ENCODE results near the gene DOP1A. TPM values are rescaled to one million over a fixed set of nuclear protein-coding genes. Genes with fewer than 3 reads are reported as not detected.

The DOP1A gene
- total and polyA plus RNA-seq, 2 of the 4 experiments (the other 2 are of a cell fraction) = 6.0 to 32.4 TPM

DNA sequence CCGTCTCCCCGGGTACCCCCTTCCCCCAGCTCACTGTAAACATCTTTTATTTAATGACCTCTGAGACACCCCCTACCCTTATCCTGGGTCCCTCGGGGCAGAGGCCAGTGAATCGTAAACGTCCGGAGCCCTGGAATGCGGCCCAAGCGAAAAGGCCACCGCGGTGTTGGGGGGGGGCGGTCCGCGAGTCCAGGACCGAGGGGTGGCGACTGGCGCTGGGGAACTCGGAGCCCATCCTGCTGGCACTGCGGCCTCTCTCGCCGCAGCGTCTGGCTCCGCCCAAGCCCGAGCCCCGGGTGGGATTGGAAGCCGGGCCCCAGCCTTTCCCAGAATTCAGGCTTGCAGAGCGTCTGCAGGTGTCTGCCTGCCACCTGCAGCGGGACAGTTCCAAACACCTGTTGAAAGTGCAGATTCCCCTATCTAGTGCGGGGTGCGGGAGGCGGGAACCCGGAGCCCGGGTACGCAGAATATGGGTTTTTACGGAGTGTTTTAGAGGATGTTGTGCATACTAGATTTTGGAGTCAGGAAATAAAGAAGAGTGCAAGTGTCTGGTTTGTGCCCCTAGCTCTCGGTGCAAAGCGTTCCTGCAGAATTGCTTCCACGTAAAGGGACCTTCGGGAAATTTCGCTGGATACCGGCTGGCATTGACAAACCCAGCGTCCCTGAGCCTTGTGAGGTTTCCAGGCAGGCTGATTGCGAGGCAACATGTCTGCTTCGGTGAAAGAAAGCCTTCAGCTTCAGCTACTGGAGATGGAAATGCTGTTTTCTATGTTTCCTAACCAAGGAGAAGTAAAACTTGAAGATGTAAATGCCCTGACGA lies 126.5 kb downstream of the DOP1A start:
- Histone ChIP-seq H3K56ac (ENCODE audit: extremely low read depth, insufficient read depth, low read length) (no peak overlapping the region; the same call in 1 of the 2 replicates), H3K27ac (ENCODE audit: insufficient read depth, low read length) (peak overlapping the region; percentile 57), H3K36me3 (ENCODE audit: control insufficient read depth, insufficient read depth, low read length) (peaks cover 16% of the 10 kb centered on the region), H3K14ac (replicated peaks; ENCODE audit: low read depth, low read length) (peak overlapping the region; percentile 50), H3K4me1 (ENCODE audit: control insufficient read depth, insufficient read depth, low read length) (peaks cover 17% of the 10 kb centered on the region), H3K18ac (ENCODE audit: low read depth, low read length) (peak overlapping the region; percentile 28; the same call in 1 of the 2 replicates), H3K79me1 (ENCODE audit: low read depth in 1 of 2, low read length in 2 of 2) (peaks cover 15 to 46% of the 10 kb centered on the region in 2 experiments; a peak in 3 of 4 replicates), H3K9me1 (ENCODE audit: insufficient read depth, low read length) (peaks cover 17% of the 10 kb centered on the region), H4K5ac (ENCODE audit: low read depth, low read length) (peak overlapping the region; percentile 40), H3K27me3 (ENCODE audit: control insufficient read depth, insufficient read depth, low read length) (no peaks in the 10 kb centered on the region), H2AK5ac (ENCODE audit: low read depth, low read length) (no peak overlapping the region), H2AK9ac (replicated peaks; ENCODE audit: low read depth, low read length, poor library complexity) (peak overlapping the region; percentile 79), H2BK5ac (ENCODE audit: low read depth, low read length, poor library complexity, severe bottlenecking) (peak overlapping the region; percentile 72), H3K4me3 (ENCODE audit: insufficient read depth, low read depth, low read length) (peak overlapping the region; percentile 91), H3K4ac (ENCODE audit: low read depth, low read length) (peak overlapping the region; percentile 43; the same call in 1 of the 2 replicates), H3K23ac (ENCODE audit: low read depth, low read length) (peak overlapping the region; percentile 70), H2BK20ac (ENCODE audit: low read depth, low read length) (no peak overlapping the region), H4K91ac (ENCODE audit: insufficient read depth, low read depth, low read length) (no peak overlapping the region; the same call in 1 of the 2 replicates), H2BK120ac (ENCODE audit: low read depth, low read length) (no peak overlapping the region), H4K8ac (ENCODE audit: low read depth in 2 of 2, low read length in 2 of 2) (peak overlapping the region; percentile 49 to 65; a peak in 2 of 4 replicates), H2BK15ac (ENCODE audit: low read depth, low read length) (no peak overlapping the region), H3K9me3 (ENCODE audit: control insufficient read depth, insufficient read depth, low read length) (no peaks in the 10 kb centered on the region), H4K20me1 (ENCODE audit: insufficient read depth, low read length) (peaks cover 20% of the 10 kb centered on the region), H3K9ac (ENCODE audit: low read depth, low read length) (peak overlapping the region; percentile 75), H3K4me2 (ENCODE audit: low read depth, low read length) (peak overlapping the region; percentile 96), H2AFZ (replicated peaks; ENCODE audit: low read length, poor library complexity) (peak overlapping the region; percentile 94)
- in situ Hi-C loops (cut with MboI; ENCODE audit: low sequenced_read_pairs) (loop anchor here (10.0 kb wide), 1 partner anchor 949 kb away; the partner anchor contains the start of gene IBTK), dilution Hi-C loops (cut with HindIII; ENCODE audit: low sequenced_read_pairs, unreplicated experiment) (no loop called here), intact Hi-C loops (cut with micrococcal nuclease) (loop anchor here (1.0 kb wide), 1 partner anchor 127 kb away; the partner anchor contains the start of gene DOP1A)
- no peak for DNase-seq
- TF ChIP-seq CEBPB (IDR thresholded peaks at IDR 0.05; ENCODE audit: low read depth, low read length) = no peak
- TF ChIP-seq MXI1 (IDR thresholded peaks at IDR 0.05; ENCODE audit: borderline replicate concordance, low read depth, low read length) = 0 out of 2 replicates have a peak, but pooled peaks have one; percentile 17
- no TSS peak for BruUV-seq (replicated peaks)
- 3% methylated on average over 16 of the region's 44 CpGs; no CpG with 5 or more reads in 1 of the 2 experiments for WGBS, 2 experiments (ENCODE audit: extremely low coverage in 2 of 2, insufficient read length in 1 of 2)
- POLR2A ChIA-PET (ENCODE audit: unreplicated experiment) = interaction anchor here (0.8 kb wide), 1 partner anchor 242 kb away, joined by 3 read pairs; no protein-coding TSS in a partner anchor
- CTCF ChIA-PET = no interaction called here
- ATAC-seq (ENCODE audit: low read depth) = peak; percentile 54

Data from IMR-90 (cell line).